GM12873 (cell line): ENCODE data around the gene TFCP2L1.

Source experiments
- CTCF ChIP-seq: IDR thresholded peaks from 2 replicates; pipeline ENCODE4 v1.5.1; 2012; ENCODE audit warnings: low read depth, mild to moderate bottlenecking, moderate library complexity, low read length, control low read depth; ENCODE audit not compliant: insufficient read depth; ENCODE audit errors: missing control alignments

Gene TFCP2L1

GRCh38 chr2:121284463-121285449, at the start of gene TFCP2L1:
Gene TFCP2L1, minus strand, starts transcription at chr2:121285202. Its CDS starts 93 bp downstream, at chr2:121285109.
- no peak for TF ChIP-seq CTCF

- no peak for TF ChIP-seq CTCF
Observed at GRCh38 chr2:121333834-121334558, 49.0 kb upstream of the TFCP2L1 start.

GRCh38 chr2:121333231-121333630, 48.2 kb upstream of the TFCP2L1 start:
- TF ChIP-seq CTCF, result no peak

DNA sequence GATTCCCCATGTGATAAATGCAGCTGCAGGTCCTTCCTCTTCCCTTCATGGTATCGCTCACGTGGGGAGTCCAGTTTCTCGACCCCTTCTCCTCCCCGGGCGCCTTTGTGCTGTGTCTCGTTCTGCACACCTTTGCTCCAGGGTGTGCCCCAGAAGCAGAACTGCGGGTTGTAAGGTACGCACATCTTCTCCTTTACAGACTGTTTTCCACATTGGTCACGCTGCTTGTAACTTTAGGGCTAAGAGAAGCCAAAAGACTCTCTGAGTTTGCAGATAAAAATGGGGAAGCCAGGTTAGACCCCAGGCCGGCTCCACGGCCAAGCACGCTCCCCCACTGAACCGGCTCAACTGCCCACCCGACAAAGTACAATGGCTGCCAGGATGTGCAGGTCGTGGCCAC, 45.9 kb upstream of the TFCP2L1 start:
- TF ChIP-seq CTCF, result no peak

DNA sequence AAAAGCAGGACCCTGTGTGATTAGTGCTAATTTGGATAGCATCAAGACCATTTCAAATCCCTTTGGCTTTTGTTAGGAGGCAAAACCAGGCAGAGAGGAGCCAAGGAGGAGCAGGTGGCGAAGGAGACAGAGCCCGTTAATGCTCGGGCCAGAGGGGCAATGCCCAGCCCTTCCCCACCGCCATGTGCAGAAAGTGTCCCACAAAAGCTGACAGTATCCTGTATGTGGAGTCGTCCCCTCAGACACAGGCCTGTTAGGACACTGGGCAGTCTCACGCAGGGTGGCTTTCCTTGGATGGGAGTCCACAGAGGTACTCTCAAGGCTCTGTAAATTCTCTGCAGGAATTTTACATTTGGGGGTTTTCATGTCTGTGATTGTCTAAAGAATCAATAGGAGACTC, 44.8 kb upstream of the TFCP2L1 start:
- no peak for TF ChIP-seq CTCF

- no peak for TF ChIP-seq CTCF
Observed at GRCh38 chr2:121326628-121327027, 41.6 kb upstream of the TFCP2L1 start.

GRCh38 chr2:121324601-121325000, 39.6 kb upstream of the TFCP2L1 start:
- no peak for TF ChIP-seq CTCF
